ENCODE data around the gene SPATA20.
A peak's percentile ranks its signal among the peaks of the same experiment; 100 is the strongest.

SPATA20 gene

GRCh38 chr17:50540560-50541401, 6.2 kb upstream of the SPATA20 start:
- no peak for ATAC-seq

- no peak for ATAC-seq
Measured at GRCh38 chr17:50541402-50541715, 5.6 kb upstream of the SPATA20 start.

GRCh38 chr17:50541716-50542688, 5.0 kb upstream of the SPATA20 start:
- ATAC-seq: peak; percentile 76 to 80

- no peak for ATAC-seq
Measured at GRCh38 chr17:50542795-50543774, 3.9 kb upstream of the SPATA20 start.

- ATAC-seq: no peak
Measured at GRCh38 chr17:50544516-50544915, 2.5 kb upstream of the SPATA20 start.

- ATAC-seq: no peak
Measured at GRCh38 chr17:50545311-50545710, 1.7 kb upstream of the SPATA20 start.

GRCh38 chr17:50546701-50547034, 306 bp upstream of the SPATA20 start:
- ATAC-seq: no peak

GRCh38 chr17:50547736-50548083, 736 bp downstream of the SPATA20 start:
- no peak for ATAC-seq

- no peak for ATAC-seq
Measured at GRCh38 chr17:50548831-50549230, 1.9 kb downstream of the SPATA20 start.

- no peak for ATAC-seq
Measured at GRCh38 chr17:50549256-50549941, 2.4 kb downstream of the SPATA20 start.

GRCh38 chr17:50549969-50550368, 3.0 kb downstream of the SPATA20 start:
- no peak for ATAC-seq

GRCh38 chr17:50550661-50551432, 3.9 kb downstream of the SPATA20 start:
- no peak for ATAC-seq

GRCh38 chr17:50551433-50551815, 4.5 kb downstream of the SPATA20 start:
- ATAC-seq: no peak

GRCh38 chr17:50551884-50552283, 4.9 kb downstream of the SPATA20 start:
- ATAC-seq: no peak

GRCh38 chr17:50554201-50554600, 7.2 kb downstream of the SPATA20 start:
- ATAC-seq: no peak

GRCh38 chr17:50556803-50557202, 9.8 kb downstream of the SPATA20 start:
- no peak for ATAC-seq

GRCh38 chr17:50557630-50558029, 10.7 kb downstream of the SPATA20 start:
- ATAC-seq: no peak

- no peak for ATAC-seq
Measured at GRCh38 chr17:50558091-50558490, 11.1 kb downstream of the SPATA20 start.

- no peak for ATAC-seq
Measured at GRCh38 chr17:50558581-50558940, 11.6 kb downstream of the SPATA20 start.

GRCh38 chr17:50558941-50559614, 12.1 kb downstream of the SPATA20 start:
- no peak for ATAC-seq

GRCh38 chr17:50559674-50560184, 12.8 kb downstream of the SPATA20 start:
- peak; percentile 22 to 24 for ATAC-seq

All from activated CD4-positive, CD25-positive, alpha-beta regulatory T cell treated with anti-CD3 and anti-CD28 coated beads, Interleukin-2, amount 50 U/mL, for 24 hours (primary cell).